Nucleus accumbens (tissue), 56 donors: ENCODE results near the gene VGF.
"Not testable (repeated sequence)": the region's sequence is repeated elsewhere in the genome, so short reads cannot be mapped to it uniquely, and the experiment has no call there.

Experiments used
- DNase-seq, 56 donors: peaks; one replicate each; lab custom pipeline; 2025; lab: John Stamatoyannopoulos, UW

VGF gene

DNA sequence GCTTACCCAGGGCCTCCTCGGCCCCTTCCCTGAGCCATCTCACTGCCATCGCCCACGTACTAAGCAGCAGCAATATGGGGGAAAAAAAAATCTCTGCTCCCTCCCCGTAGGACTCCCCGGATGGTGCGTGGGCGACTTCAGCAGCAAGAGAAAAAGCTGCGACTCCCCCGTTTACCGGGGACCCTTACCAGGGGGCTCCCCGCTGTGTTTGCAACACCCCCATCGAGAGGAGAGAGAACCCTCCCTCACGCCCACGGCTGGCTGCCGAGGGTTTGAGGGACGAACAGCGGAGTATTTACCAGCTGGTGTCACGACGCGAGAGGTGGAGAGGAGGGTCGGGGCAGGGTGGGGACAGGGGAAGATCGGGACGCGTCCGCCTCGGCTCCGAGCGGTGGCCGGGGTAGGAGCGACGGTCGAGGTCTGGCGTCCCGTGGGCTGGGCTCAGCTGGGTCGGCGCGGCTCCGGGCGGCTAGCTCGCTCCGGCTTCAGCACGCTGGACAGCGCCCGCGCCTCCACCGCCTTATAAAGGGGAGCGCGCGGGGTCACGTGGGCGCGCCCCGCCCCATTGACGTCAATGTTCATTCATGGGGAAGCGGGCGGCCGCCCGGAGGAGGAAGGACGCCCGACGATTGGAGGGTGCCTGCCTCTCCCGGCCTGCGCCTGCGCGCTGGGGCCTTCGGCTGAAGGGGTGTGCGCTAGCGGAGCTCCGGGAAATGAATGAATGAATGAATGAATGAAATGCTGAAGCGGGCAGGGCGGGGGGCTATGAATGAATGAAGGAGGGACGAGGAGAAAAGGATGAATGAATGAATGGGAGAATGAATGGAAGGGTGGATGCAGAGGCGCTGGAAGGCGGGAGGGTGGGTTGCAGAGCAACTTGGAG, at the start of gene VGF:
VGF (minus strand) TSS at position 495 of the 883 bp plus-strand sequence. CDS start 726 bp downstream, outside the sequence.
- peak; percentile 18 to 93 (median 82) for DNase-seq

DNA sequence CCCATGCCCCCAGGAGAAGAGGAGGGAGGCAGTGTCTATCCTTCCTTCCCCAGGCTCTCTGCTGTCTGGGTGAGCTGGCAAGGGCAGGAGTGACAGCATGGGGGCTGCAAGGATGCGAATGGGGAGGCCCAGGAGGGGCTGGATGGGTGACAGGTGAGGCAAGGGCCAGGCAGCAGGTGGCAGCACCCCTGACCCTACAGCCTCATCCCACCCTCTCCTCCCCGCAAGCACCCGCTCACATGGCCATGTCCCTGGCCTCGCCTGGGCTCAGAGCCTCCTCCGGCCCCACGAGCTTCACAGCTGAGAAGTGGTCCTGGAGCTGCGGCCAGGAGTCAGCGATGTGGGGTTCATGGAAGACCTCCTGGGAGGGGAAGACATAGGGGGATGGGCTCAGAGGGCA, 46.6 kb upstream of the VGF start:
- DNase-seq = no peak

DNA sequence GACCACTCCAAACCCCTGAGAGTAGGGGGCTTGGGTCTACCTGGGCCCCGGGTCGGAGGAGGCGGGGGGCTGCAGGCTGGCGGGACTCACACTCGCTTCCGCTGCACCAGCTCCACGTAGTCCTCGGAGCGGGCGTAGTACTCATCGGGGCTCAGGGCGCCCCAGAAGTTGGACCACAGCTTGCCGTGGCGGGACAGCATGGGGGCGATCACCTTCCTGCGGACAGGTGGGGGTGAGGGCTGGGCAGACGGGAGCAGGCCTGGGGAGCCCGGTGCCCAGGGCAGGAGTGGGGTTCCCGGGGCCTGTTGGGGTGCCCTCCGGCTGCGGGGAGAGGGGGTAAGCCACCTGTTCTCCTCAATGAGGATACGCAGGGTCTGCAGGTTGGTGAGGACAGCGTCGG, 46.1 kb upstream of the VGF start:
- no peak for DNase-seq

DNA sequence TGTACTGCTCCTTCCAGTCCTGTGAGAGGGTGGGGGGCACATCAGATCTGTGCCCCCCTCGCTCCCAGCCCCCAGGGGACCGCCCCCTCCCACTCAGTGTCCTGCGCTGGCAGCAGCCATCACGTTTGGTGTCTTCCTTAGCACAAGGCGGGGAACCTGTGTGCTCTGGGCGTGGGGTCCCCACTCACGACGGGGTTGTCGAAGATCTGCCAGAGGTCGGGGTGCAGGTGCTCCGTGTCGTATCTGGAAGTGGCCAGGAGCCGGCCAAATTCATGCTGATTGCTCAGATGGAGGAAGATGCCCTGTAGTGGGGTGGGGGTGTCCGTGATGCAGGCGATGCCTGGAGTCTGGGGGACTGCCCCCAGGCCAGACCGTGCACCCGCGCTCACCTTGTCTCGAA, 44.8 kb upstream of the VGF start:
- DNase-seq = no peak

DNA sequence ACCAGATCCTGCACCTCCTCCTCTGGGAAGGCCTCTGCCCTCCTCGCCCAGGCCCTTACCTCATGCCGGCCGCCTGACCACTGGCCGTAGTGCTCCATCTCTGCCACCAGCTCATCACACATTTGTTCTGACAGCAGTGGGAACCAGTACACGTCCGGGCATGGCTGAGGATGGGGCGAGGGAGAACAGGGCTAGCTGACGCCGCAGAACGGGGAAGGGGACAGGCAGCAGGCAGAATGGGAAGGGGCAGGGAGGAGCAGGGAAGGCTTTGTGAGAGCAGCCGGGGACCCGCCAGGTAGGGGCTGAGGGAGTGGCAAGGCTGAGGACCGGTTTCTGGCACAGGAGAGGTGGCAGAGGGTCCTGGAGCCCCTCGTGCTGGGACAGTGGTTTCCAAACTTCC, 43.4 kb upstream of the VGF start:
- no peak for DNase-seq

- no peak for DNase-seq
Observed at GRCh38 chr7:101207459-101207858, 42.1 kb upstream of the VGF start.

GRCh38 chr7:101206665-101207042, 41.3 kb upstream of the VGF start:
- no peak for DNase-seq

DNA sequence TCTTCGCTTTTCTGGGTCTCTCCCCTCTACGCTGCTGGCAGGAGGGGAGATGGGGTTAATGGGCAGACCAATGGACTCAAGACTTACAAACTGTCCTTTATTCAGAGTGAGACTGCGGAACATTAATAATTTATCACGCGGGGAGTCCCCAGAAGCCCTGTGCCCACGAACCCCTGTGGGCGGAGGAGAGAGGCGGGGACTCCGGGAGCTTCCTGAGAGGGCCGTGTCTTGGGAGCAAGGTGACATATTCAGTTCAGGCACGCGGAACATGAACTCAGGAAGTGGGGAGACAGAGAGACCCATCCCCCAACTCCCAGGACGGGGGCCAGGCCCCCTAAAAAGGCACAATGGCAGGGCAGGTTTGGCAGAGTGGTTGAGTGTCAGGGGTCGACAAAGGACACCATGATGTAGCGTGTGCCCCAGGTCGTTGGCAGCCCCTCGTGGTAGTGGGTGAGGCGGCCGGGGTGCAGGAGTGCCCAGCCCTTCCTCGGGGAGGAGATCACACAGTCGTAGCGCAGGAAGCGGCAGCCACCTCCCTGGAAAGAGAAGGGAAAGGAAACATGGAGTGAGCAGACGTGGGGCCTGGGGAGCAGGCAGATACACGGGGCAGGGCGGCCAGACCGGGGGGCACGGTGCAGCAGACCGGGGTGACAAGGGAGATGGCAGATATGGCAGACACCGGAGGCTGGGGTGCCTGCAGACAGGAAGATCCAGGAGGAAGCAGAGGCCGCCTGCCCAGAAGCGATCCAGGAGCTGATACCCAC, 40.7 kb upstream of the VGF start:
- DNase-seq = peak in 1 of 56 donors; percentile 1

GRCh38 chr7:101203740-101204738, 38.7 kb upstream of the VGF start:
- not testable (repeated sequence) for DNase-seq

- no peak for DNase-seq
Observed at GRCh38 chr7:101202603-101202918, 37.2 kb upstream of the VGF start.

GRCh38 chr7:101201695-101202602, 36.6 kb upstream of the VGF start:
- DNase-seq = no peak

DNA sequence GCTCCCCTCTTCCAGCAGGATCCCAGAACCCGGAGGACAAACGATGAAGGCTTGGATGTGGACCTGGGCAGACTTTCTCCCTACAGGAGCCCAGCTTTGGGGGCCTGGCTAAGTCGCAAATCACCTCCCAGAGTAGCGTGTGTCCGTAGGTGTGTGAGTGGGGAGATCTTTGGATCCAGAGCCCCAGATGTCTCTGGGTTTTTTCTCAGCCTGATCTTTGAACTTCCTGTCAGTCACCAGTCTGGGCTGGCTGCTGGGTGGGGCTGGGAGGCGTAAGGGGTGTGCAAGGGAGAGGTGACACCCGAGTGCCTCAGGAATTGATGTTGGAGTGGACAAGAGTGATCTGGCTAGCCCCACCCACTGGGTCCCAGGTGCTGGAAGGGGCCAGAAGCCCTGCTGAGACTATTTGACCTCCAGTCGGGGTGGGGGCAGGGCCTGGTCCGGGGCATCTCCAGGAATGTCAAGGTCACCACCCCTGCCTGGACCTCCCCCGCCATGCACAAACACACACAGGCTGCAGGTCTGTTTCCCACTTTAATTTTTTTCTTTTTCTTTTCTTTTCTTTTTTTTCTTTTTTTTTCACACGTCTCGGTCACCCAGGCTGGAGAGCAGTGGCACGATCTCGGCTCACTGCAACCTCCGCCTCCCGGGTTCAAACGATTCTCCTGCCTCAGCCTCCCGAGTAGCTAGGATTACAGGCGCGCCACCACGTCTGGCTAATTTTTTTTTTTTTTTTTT, 35.7 kb upstream of the VGF start, which contains the start of gene MOGAT3:
MOGAT3 (minus strand) TSS at position 175 of the 738 bp plus-strand sequence. CDS start 182 bp downstream, outside the sequence.
- DNase-seq = no peak

DNA sequence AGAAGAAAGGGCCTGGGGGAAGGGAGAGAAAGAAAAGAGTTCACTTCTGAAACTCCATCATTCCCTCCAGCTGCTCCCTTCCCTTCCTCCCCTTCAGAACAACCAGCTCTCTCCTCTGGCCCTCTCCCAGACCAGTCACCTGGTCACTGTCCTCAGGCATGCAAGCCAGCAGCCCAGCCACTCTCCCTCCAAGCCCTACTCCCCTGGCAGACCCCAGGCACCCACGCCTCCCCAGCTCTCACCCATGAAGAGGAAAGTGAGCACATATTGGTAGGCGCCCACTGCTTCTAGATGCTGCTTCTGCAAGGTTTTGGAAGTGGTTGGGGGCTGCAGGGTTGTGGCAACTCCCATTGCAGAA, 35.1 kb upstream of the VGF start:
- no peak for DNase-seq

DNA sequence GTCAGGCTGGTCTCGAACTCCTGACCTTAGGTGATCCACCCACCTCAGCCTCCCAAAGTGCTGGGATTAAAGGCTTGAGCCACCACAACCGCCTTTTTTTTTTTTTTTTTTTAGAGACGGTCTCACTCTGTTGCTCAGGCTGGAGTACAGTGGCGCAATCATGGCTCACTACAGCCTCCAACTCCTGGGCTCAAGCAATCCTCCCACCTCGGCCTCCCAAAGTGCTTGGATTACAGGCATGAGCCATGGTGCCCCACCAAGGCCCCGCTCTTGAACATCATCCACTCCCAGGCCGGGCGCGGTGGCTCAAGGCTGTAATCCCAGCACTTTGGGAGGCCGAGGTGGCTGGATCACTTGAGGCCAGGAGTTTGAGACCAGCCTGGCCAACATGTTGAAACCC, 34.2 kb upstream of the VGF start:
- not testable (repeated sequence) for DNase-seq

DNA sequence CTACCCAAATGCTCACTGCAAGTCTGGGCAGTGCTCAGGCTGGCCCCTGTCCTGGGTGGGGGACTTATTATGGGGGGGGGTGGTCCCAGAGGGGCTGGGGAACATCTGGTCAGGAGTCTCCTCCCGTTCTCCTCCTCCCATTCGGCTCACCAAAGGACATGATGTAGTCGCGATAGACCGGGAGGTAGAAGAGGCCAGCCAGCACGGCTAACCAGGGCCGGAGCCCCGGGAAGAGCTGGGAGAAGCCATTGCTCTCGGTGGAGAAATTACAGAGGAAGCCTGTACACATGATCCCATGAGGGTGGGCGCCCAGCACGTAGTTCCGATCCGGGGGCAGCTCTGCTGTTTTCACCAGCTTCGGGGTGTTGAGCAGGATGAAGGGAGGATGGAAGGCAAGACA, 33.1 kb upstream of the VGF start:
- DNase-seq = no peak

DNA sequence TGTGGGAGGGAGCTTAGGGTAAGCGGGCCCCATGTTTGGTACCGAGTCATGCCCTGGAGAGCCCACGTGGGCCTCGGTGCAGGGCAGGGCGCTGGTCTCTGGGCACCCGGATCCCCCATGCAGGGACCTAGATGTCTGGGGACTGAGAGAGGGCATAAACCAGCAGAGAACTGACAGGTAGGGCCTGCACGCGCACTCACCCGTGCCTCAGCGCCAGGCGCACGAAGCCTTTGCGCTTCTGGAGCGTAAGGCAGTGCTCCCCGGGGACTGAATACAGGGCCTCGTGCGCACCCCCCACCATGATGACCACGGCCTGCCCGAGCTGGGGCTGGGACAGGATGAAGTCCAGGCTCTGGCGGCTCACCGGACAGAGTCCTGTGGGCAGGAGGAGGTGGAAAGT, 32.6 kb upstream of the VGF start:
- DNase-seq = no peak

DNA sequence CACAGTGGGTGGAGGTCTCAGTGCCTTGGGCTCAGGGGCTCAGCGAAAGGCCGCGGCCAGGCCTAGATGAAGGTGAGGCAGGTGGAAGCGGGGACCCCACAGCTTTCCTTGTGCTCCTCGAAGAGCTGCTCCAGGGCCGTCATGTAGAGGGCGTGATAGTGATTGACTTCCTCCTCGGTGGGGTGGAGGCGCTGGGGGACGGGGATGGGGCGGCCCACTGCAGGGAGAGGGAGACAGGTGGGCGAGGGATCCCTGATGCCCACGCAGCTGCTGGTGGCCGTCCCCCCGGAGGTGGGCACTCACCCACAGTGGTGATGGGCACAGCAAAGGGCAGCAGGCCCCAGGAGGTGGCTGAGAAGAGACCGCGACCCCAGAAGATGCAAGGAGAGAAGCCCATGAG, 30.5 kb upstream of the VGF start:
- DNase-seq = no peak

DNA sequence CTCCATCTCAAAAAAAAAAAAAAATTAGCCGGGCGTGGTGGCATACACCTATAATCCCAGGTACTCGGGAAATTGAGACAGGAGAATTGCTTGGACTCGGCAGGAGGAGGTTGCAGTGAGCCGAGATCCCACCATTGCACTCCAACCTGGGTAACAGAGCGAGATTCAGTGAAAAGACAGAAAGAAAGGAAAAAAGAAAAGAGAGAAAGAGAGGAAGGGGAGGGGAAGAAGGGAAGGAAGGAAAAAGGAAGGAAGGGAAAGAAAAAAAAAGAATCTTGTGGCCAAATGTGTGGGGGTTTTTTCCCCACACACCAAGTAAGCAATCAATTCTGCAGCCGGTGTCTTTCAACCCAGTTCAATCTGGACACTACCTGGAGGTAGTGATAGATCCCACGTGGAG, 23.7 kb upstream of the VGF start:
- no peak for DNase-seq
